ENCODE results near the gene DNAH11.
A peak's percentile ranks its signal among the peaks of the same experiment; 100 is the strongest.

DNA sequence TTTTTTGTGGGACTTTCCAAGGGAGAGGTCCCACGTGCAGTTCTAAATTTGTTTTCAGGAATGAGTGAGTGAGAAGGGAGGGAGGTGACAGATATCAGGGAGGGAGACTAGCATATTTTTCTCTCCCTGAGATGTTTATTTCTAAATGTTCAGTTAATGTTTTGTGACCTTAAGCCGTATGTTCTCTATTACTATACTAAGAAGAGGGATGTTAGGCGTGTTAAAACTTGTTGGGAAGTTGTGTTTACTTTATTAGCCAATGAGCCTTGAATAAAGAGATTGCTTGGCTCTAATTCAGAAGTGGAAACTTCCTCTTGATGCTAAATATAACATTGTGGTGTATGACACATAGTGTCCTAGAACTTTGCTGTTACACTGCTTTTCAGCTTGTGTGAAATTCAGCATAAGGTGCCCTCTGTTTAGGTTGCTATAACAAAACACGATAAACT lies 37.3 kb downstream of the DNAH11 start:
- TF ChIP-seq CTCF (IDR thresholded peaks at IDR 0.05; ENCODE audit: low read depth, low read length, missing input control) (no peak), SP1 (IDR thresholded peaks at IDR 0.05) (peak; percentile 84), ZBTB33 (IDR thresholded peaks at IDR 0.05) (no peak)
- TF ChIP-seq, protein P1, sequence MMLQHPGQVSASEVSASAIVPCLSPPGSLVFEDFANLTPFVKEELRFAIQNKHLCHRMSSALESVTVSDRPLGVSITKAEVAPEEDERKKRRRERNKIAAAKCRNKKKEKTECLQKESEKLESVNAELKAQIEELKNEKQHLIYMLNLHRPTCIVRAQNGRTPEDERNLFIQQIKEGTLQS (IDR thresholded peaks at IDR 0.05): peak; percentile 29
- TF ChIP-seq, protein P2, sequence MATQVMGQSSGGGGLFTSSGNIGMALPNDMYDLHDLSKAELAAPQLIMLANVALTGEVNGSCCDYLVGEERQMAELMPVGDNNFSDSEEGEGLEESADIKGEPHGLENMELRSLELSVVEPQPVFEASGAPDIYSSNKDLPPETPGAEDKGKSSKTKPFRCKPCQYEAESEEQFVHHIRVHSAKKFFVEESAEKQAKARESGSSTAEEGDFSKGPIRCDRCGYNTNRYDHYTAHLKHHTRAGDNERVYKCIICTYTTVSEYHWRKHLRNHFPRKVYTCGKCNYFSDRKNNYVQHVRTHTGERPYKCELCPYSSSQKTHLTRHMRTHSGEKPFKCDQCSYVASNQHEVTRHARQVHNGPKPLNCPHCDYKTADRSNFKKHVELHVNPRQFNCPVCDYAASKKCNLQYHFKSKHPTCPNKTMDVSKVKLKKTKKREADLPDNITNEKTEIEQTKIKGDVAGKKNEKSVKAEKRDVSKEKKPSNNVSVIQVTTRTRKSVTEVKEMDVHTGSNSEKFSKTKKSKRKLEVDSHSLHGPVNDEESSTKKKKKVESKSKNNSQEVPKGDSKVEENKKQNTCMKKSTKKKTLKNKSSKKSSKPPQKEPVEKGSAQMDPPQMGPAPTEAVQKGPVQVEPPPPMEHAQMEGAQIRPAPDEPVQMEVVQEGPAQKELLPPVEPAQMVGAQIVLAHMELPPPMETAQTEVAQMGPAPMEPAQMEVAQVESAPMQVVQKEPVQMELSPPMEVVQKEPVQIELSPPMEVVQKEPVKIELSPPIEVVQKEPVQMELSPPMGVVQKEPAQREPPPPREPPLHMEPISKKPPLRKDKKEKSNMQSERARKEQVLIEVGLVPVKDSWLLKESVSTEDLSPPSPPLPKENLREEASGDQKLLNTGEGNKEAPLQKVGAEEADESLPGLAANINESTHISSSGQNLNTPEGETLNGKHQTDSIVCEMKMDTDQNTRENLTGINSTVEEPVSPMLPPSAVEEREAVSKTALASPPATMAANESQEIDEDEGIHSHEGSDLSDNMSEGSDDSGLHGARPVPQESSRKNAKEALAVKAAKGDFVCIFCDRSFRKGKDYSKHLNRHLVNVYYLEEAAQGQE (IDR thresholded peaks at IDR 0.05): no peak

Measured in liver (tissue), 3 donors.